Camera-type eye (tissue), 1 donor: ENCODE results near the gene ZAR1. TPM values are rescaled to one million over a fixed set of nuclear protein-coding genes. Genes with fewer than 3 reads are reported as not detected.

Experiments used
- total RNA-seq: library from RNA; depleted of rRNA; stranded (reverse); fragments of >200 nt; gene quantifications from one replicate; pipeline ENCODE4 v1.2.3, GENCODE V29; 2014

Gene ZAR1, protein sequence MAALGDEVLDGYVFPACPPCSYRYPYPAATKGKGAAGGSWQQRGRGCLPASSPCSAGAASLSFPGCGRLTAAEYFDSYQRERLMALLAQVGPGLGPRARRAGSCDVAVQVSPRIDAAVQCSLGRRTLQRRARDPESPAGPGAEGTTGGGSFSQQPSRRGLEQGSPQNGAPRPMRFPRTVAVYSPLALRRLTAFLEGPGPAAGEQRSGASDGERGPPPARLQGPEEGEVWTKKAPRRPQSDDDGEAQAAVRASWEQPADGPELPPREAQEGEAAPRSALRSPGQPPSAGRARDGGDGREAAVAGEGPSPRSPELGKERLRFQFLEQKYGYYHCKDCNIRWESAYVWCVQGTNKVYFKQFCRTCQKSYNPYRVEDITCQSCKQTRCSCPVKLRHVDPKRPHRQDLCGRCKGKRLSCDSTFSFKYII
- total RNA-seq = 0.44 TPM

DNA sequence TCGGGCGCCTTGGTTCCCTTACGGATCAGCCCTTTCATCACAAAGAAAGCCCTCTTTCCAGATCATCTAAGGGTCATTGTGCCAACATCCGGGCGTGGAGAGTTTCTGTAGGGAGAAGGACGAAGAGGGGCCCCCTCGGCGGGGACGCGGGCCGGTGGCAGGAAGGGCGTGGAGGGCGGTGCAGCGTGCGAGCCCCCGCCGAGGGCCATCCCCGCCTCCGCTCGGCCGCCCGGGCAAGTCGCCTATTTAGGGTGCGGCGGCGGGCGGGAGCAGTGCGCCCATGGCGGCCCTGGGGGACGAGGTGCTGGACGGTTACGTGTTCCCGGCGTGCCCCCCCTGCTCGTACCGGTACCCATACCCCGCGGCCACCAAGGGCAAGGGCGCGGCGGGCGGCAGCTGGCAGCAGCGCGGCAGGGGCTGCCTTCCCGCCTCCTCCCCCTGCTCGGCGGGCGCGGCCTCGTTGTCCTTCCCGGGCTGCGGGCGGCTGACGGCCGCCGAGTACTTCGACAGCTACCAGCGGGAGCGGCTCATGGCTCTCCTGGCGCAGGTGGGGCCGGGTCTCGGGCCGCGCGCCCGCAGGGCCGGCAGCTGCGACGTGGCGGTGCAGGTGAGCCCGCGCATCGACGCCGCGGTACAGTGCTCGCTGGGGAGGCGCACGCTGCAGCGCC is at the start of gene ZAR1:
Gene ZAR1 (plus strand): TSS at position 241 of the 668 bp plus-strand sequence. CDS start 40 bp downstream, at position 281.

DNA sequence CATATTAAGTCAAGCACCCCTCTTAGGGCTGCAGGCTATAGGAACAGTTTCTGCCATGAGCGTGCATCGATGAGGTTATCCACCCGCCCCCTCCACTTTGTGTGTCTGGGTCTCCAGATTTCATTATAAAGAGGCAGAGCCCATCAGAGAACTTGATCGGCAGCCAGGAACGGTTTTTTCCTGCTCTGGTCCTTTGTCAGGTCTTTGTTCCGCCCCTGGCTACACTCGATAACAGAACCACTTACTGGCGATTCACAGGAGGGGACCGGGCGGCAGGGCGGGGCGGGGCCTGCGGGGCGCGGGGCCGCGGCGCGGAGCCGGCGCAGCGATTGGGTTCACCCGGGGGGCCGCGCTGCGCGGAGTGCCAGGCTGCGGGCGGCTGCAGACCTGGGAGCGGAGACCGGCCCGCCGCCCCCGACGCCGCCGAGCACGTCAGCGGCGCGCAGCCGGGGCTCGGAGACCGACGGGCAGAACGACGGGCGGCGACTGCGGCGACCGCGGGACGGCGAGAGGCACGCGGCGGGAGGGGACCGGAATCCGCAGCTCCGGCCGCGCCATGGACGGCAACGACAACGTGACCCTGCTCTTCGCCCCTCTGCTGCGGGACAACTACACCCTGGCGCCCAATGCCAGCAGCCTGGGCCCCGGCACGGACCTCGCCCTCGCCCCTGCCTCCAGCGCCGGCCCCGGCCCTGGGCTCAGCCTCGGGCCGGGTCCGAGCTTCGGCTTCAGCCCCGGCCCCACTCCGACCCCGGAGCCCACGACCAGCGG is 6.9 kb upstream of the ZAR1 start, which contains the start of gene SLC10A4:
Gene SLC10A4 (plus strand): TSS at position 338 of the 771 bp plus-strand sequence. CDS start 219 bp downstream, at position 557.

Other genes with a start within 250 kb of the ZAR1 start
- 3.9 TPM for gene TEC, start 220.4 kb upstream of the ZAR1 start, total RNA-seq
- gene SLAIN2, start 148.7 kb upstream of the ZAR1 start, total RNA-seq = 93.8 TPM
- 3.1 TPM for gene SLC10A4, start 6.9 kb upstream of the ZAR1 start, total RNA-seq